Activated CD8-positive, alpha-beta T cell treated with anti-CD3 and anti-CD28 coated beads for 36 hours (primary cell): ENCODE results near the gene XXYLT1. TPM values are rescaled to one million over a fixed set of nuclear protein-coding genes. Genes with fewer than 3 reads are reported as not detected.

Experiments used
- ATAC-seq: fragments of 200-7000 bp; cut with Tn5 transposase; one replicate; pipeline ENCODE4 v1.10.0; 2021; ENCODE audit warnings: mild to moderate bottlenecking, moderate library complexity
- CTCF ChIA-PET: fragments of 350-600 bp; sonication (Branson Sonifier 250); formaldehyde crosslinking; loops from one replicate; lab custom pipeline; 2021; ENCODE audit warnings: antibody characterized with exemption; lab: Charles Lee
- POLR2A ChIA-PET: fragments of 350-600 bp; sonication (Branson Sonifier 250); formaldehyde crosslinking; loops from one replicate; lab custom pipeline; 2021; ENCODE audit warnings: antibody characterized with exemption; lab: Charles Lee
- DNase-seq: peaks from one replicate; pipeline ENCODE4 v3.0.0-alpha.2; 2020
- H3K27ac Mint-ChIP-seq: one replicate; pipeline ENCODE4 v1.8.0; 2021; ENCODE audit warnings: mild to moderate bottlenecking, mixed read lengths
- H3K27me3 Mint-ChIP-seq: one replicate; pipeline ENCODE4 v1.8.0; 2021; ENCODE audit warnings: mixed read lengths
- H3K36me3 Mint-ChIP-seq: one replicate; pipeline ENCODE4 v1.8.0; 2021; ENCODE audit warnings: low read depth, mixed read lengths
- H3K4me1 Mint-ChIP-seq: one replicate; pipeline ENCODE4 v1.8.0; 2021; ENCODE audit warnings: low read depth, mixed read lengths
- H3K4me3 Mint-ChIP-seq: one replicate; pipeline ENCODE4 v1.8.0; 2021; ENCODE audit warnings: mild to moderate bottlenecking, moderate library complexity, mixed read lengths
- H3K9me3 Mint-ChIP-seq: one replicate; pipeline ENCODE4 v1.8.0; 2021; ENCODE audit warnings: mixed read lengths
- CTCF ChIP-seq: fragments of 200-600 bp; IDR thresholded peaks from one replicate; pipeline ENCODE4 v1.8.0; 2022; ENCODE audit warnings: antibody characterized with exemption, mild to moderate bottlenecking
- intact Hi-C: fragments of 100-400 bp; cut with micrococcal nuclease; formaldehyde crosslinking; loops from one replicate; pipeline ENCODE4 v1.10.0; 2022
- total RNA-seq, 2 experiments: library from RNA; stranded (reverse); gene quantifications; one replicate each; pipeline ENCODE4 v1.2.3, GENCODE V29; 2021

Gene XXYLT1
- total RNA-seq, 2 experiments from 2014 or later: 8.4 to 9.6 TPM

- no peak for ATAC-seq
- intact Hi-C loops: no loop called here
- no peaks in the 10 kb centered on the region for H3K9me3 Mint-ChIP-seq
- H3K27me3 Mint-ChIP-seq: peaks cover 2% of the 10 kb centered on the region
- CTCF ChIA-PET: no interaction called here
- no peaks in the 10 kb centered on the region for H3K4me1 Mint-ChIP-seq
- H3K27ac Mint-ChIP-seq: no peak overlapping the region
- no peaks in the 10 kb centered on the region for H3K36me3 Mint-ChIP-seq
- TF ChIP-seq CTCF: no peak
- DNase-seq: no peak
- POLR2A ChIA-PET: no interaction called here
- H3K4me3 Mint-ChIP-seq: no peak overlapping the region
Observed at GRCh38 chr3:195036203-195036505, 234.8 kb downstream of the XXYLT1 start.

GRCh38 chr3:195035345-195036202 is 235.4 kb downstream of the XXYLT1 start:
- no peak overlapping the region for H3K4me3 Mint-ChIP-seq
- no peaks in the 10 kb centered on the region for H3K4me1 Mint-ChIP-seq
- no peak for TF ChIP-seq CTCF
- intact Hi-C loops: no loop called here
- no peaks in the 10 kb centered on the region for H3K36me3 Mint-ChIP-seq
- ChIA-PET CTCF (interaction anchor here (0.7 kb wide), 1 partner anchor 71 kb away, joined by 3 read pairs; no protein-coding TSS in a partner anchor), POLR2A (no interaction called here)
- peaks cover 2% of the 10 kb centered on the region for H3K27me3 Mint-ChIP-seq
- ATAC-seq (no peak), DNase-seq (no peak)
- no peak overlapping the region for H3K27ac Mint-ChIP-seq
- no peaks in the 10 kb centered on the region for H3K9me3 Mint-ChIP-seq

- no peak overlapping the region for H3K27ac Mint-ChIP-seq
- H3K4me1 Mint-ChIP-seq: no peaks in the 10 kb centered on the region
- intact Hi-C loops: no loop called here
- peaks cover 2% of the 10 kb centered on the region for H3K27me3 Mint-ChIP-seq
- DNase-seq: no peak
- TF ChIP-seq CTCF: no peak
- no peak overlapping the region for H3K4me3 Mint-ChIP-seq
- no peaks in the 10 kb centered on the region for H3K36me3 Mint-ChIP-seq
- no peaks in the 10 kb centered on the region for H3K9me3 Mint-ChIP-seq
- ChIA-PET CTCF (no interaction called here), POLR2A (no interaction called here)
- no peak for ATAC-seq
Observed at GRCh38 chr3:195034541-195034940, 236.4 kb downstream of the XXYLT1 start.

GRCh38 chr3:195034101-195034500 is 236.9 kb downstream of the XXYLT1 start:
- Mint-ChIP-seq H3K4me3 (no peak overlapping the region), H3K4me1 (no peaks in the 10 kb centered on the region), H3K36me3 (no peaks in the 10 kb centered on the region), H3K27me3 (peaks cover 2% of the 10 kb centered on the region), H3K27ac (no peak overlapping the region), H3K9me3 (no peaks in the 10 kb centered on the region)
- DNase-seq (no peak), ATAC-seq (no peak)
- no peak for TF ChIP-seq CTCF
- intact Hi-C loops: no loop called here
- POLR2A ChIA-PET: no interaction called here
- CTCF ChIA-PET: interaction anchor here (0.7 kb wide), 1 partner anchor 73 kb away, joined by 4 read pairs; no protein-coding TSS in a partner anchor

- DNase-seq: no peak
- ChIA-PET POLR2A (interaction anchor here (0.7 kb wide), 2 partner anchors 157 to 215 kb away, joined by 3 read pairs; no protein-coding TSS in a partner anchor), CTCF (interaction anchor here (0.7 kb wide), 1 partner anchor 73 kb away, joined by 4 read pairs; no protein-coding TSS in a partner anchor)
- H3K27ac Mint-ChIP-seq: no peak overlapping the region
- no peaks in the 10 kb centered on the region for H3K36me3 Mint-ChIP-seq
- peaks cover 2% of the 10 kb centered on the region for H3K27me3 Mint-ChIP-seq
- TF ChIP-seq CTCF: no peak
- no peaks in the 10 kb centered on the region for H3K9me3 Mint-ChIP-seq
- intact Hi-C loops: no loop called here
- H3K4me3 Mint-ChIP-seq: no peak overlapping the region
- ATAC-seq: no peak
- H3K4me1 Mint-ChIP-seq: no peaks in the 10 kb centered on the region
Observed at GRCh38 chr3:195033531-195034091, 237.3 kb downstream of the XXYLT1 start.
